ENCODE data around the gene KPNB1.

- TF ChIP-seq CTCF (conservative IDR thresholded peaks at IDR 0.05; ENCODE audit: low read depth, low read length) = no peak
- TF ChIP-seq EZH2 (IDR thresholded peaks at IDR 0.05; ENCODE audit: low read length, unreplicated experiment) = no peak
- no peak for TF ChIP-seq EZH2phosphoT487 (IDR thresholded peaks at IDR 0.05; ENCODE audit: borderline replicate concordance, low read length)
Measured at GRCh38 chr17:47703191-47703591, 53.5 kb downstream of the KPNB1 start.

Data from PC-3 (cell line).